Transverse colon (tissue), 4 donors: ENCODE results near the gene HNRNPA1.

Source experiments
- CTCF ChIP-seq, 5 experiments: fragments of 200-600 bp in 3 of 5; fragments of 450-650 bp in 2 of 5; sonication (generic) in 3 of 5; IDR thresholded peaks; 1 replicate in 2 of 5; 2 replicates in 3 of 5; pipeline ENCODE4 v1.5.1; 2016 to 2017; ENCODE audit warnings: antibody characterized with exemption in 5 of 5, inconsistent platforms in 3 of 5, mild to moderate bottlenecking in 2 of 5, moderate library complexity in 1 of 5
- EP300 ChIP-seq: sonication (generic); formaldehyde crosslinking; IDR thresholded peaks from one replicate; pipeline ENCODE4 v1.6.1; 2017; ENCODE audit warnings: antibody characterized with exemption, low read depth
- POLR2A ChIP-seq: fragments of 450-650 bp; IDR thresholded peaks from one replicate; pipeline ENCODE4 v1.6.1; 2016; ENCODE audit warnings: antibody characterized with exemption, mild to moderate bottlenecking, moderate library complexity
- POLR2AphosphoS5 ChIP-seq, 3 donors: sonication (generic); formaldehyde crosslinking; IDR thresholded peaks; one replicate each; pipeline ENCODE4 v1.6.1; 2016; ENCODE audit warnings: antibody characterized with exemption in 3 of 3

GRCh38 chr12:54292083-54292930 is 11.8 kb downstream of the HNRNPA1 start:
- TF ChIP-seq POLR2AphosphoS5 (IDR thresholded peaks at IDR 0.05) (no peak), POLR2A (no peak), CTCF (IDR thresholded peaks at IDR 0.05) (no peak), EP300 (no peak)
